ENCODE data around the gene PHIP.

DNA sequence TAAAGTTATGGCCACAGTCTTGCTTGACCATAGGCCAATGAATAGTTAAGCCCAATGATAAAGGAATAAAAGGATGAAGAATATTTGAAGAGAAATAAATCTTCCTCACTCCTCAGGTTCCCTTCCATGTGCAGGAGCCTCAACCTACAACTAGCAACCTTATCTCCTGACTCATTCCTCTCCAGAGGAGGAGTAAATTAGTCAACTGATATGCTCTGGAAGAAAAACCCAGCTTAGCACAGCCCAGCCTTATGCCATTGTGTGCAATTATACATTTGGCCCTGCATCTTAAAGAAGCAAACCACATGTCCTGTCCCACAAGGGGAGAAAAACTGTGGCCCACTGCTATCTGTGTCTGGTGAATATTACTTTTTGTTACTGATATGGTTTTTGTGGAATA, 82.1 kb downstream of the PHIP start:
- TF ChIP-seq POLR2A (IDR thresholded peaks at IDR 0.05) (no peak), EP300 (IDR thresholded peaks at IDR 0.05) (no peak)
- TF ChIP-seq, protein P1, sequence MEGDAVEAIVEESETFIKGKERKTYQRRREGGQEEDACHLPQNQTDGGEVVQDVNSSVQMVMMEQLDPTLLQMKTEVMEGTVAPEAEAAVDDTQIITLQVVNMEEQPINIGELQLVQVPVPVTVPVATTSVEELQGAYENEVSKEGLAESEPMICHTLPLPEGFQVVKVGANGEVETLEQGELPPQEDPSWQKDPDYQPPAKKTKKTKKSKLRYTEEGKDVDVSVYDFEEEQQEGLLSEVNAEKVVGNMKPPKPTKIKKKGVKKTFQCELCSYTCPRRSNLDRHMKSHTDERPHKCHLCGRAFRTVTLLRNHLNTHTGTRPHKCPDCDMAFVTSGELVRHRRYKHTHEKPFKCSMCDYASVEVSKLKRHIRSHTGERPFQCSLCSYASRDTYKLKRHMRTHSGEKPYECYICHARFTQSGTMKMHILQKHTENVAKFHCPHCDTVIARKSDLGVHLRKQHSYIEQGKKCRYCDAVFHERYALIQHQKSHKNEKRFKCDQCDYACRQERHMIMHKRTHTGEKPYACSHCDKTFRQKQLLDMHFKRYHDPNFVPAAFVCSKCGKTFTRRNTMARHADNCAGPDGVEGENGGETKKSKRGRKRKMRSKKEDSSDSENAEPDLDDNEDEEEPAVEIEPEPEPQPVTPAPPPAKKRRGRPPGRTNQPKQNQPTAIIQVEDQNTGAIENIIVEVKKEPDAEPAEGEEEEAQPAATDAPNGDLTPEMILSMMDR (IDR thresholded peaks at IDR 0.05): no peak
